ENCODE data around the gene KCNMB2.
"Not testable (repeated sequence)": the region's sequence is repeated elsewhere in the genome, so short reads cannot be mapped to it uniquely, and the experiment has no call there.

KCNMB2 gene

GRCh38 chr3:178520451-178520850, 15.8 kb upstream of the KCNMB2 start:
- DNase-seq = no peak

DNA sequence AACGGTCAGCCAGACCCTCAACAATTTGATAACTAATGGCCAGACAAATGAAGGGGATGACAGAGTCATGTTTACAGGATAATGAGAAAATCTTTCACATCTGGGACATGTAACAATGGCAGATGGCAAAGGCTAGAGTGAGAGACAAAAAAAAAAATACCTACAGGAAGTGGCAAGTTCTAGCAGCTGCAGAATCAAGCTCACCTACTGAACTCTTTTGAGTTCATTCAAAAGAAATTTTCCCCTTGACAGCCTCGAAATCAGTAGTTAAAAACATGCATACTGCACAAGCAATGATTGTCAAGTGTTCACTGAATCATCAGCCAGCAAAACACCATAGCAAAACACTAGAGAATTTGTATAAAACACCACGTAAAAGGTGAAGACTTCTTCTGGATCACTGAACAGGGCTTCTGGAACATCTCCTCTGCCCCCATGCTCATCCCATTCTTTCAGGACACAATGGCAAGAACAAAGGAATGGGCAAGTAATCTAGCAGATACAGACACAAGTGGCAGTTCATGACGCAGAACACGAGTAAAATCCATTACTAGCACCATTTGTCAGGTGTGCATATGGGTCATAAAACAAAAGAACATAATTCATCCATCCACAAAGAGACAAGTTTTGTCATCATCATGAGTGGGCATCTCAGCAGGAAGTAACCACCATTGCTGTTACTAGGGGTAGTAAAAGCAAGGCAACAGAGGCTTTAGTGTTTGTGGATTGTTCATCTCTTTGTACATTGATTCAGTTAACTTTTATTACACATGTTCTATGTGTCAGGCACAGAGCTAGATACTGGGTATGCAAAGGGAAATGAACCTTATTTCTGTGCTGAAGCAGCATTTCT, 13.8 kb upstream of the KCNMB2 start:
- DNase-seq = no peak

- no peak for DNase-seq
Observed at GRCh38 chr3:178525251-178525650, 11.0 kb upstream of the KCNMB2 start.

- DNase-seq = no peak
Observed at GRCh38 chr3:178526291-178526690, 9.9 kb upstream of the KCNMB2 start.

DNA sequence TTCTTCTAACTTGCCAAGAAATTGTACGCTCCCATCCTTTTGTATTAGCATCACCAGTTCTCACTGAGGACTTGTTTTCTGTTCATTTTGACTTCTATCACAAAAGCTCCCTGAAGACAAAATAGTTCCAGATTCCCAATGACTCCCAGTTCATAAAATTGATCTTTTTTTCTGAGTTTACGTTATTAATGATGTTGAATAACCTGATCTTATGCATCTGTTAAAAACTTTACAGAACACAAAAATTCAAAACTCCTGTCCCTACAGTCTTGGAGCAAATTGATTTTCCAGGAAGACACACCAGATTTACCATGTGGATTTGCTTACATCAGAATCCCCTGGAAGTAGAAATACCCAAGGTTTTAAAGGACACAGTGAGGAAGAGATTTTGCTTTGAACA, 8.3 kb upstream of the KCNMB2 start:
- DNase-seq = no peak

- DNase-seq = no peak
Observed at GRCh38 chr3:178529606-178530225, 6.5 kb upstream of the KCNMB2 start.

- DNase-seq = no peak
Observed at GRCh38 chr3:178532476-178532875, 3.8 kb upstream of the KCNMB2 start.

- DNase-seq = no peak
Observed at GRCh38 chr3:178537122-178537705, 978 bp downstream of the KCNMB2 start.

GRCh38 chr3:178538056-178538455, 1.8 kb downstream of the KCNMB2 start:
- no peak for DNase-seq

DNA sequence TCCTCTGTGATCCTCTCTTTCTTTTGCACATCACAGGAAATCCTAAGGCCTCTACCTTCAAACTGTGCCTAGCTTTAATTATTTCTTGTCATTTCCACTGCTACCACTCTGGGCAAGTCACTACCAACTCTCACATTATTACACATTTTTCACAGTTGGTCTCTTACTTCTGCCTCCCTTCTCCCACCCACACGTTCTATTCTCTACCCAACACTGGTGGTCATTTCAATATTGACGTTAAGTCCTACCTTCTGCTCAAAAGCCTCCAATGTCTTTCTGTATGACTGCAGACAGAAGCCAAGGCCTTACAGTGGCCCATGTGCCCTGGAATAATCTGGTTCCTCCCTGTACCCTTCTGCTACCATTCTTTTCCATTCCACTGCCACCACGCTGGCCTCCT, 3.9 kb downstream of the KCNMB2 start:
- DNase-seq = no peak

- DNase-seq = no peak
Observed at GRCh38 chr3:178545337-178545736, 9.1 kb downstream of the KCNMB2 start.

DNA sequence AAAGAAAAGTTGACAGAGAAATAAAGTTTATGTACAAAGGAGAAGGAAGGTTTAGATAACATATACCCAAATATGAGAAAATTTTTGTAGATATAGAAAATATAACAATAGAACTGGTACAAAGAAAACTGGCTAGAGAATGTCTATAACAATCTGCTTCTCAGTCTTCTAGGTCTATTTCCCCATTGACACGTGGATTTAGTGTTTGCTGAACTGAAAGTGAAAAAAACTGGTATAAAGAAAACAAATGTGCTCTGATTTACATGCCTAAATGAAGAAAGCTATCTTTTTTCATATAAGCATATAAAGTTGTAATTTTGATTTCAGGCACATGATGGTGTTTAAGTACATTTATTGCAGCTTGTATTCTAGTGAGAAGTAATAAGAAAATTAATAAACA, 9.8 kb downstream of the KCNMB2 start:
- no peak for DNase-seq

GRCh38 chr3:178549426-178549825, 13.2 kb downstream of the KCNMB2 start:
- not testable (repeated sequence) for DNase-seq

DNA sequence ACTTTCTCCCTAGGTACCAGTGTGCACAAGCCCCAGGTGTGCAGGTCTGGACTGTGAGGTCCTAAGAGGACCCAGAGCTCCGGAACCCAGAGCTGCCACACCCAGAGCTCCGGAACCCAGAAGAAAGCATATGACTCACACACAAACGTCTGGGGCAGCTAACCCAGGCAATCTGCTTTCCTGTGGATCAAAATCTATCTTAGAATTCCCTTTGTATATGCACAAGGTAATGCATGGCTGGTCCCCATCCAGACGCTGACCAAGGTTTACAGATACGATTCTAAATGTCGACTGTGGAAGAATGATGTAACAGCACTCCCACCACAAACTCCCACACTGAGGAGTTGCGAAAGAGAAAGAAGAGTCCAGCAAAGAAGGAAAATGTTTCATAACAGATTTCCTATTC, 15.7 kb downstream of the KCNMB2 start:
- no peak for DNase-seq

- no peak for DNase-seq
Observed at GRCh38 chr3:178558637-178559036, 22.4 kb downstream of the KCNMB2 start.

- DNase-seq = no peak
Observed at GRCh38 chr3:178560759-178561158, 24.5 kb downstream of the KCNMB2 start.

GRCh38 chr3:178561239-178561638, 25.0 kb downstream of the KCNMB2 start:
- no peak for DNase-seq

DNA sequence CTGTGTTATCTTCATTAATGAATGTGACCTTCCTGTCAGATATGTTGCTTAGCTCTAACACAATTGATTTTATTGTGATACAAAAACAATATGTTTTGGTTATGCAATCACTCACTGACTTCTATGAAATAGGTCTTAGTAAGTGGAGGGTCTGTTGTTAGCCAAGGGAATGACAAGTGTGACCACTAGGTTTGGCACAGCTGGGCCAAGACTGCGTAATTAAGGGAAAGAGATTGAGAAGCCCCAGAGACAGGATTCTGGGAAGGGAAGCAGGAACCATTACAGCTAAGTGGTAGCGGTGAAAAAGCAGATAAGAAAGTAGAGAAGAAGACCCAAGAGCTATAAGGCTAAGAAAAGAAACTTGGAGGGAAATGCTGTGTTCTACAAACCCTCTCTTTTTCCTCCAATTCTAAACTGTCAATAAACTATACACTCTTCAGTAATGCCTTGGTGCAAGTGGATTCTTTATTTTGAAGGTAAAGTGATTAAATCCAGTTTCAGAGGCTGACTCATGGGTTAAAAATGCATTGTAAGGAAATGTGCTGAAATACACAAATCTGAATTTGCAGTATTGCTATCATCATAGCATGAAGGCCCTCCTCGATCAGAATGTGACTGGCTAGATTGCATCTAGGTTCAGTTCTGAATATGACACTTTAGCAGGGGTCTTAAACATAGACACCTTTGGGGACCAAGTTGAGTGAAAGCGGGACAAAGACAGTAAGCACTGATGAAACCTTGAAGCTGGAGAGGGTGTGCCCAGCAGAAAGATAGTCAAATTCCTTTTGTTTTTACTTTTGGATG, 26.1 kb downstream of the KCNMB2 start:
- no peak for DNase-seq

DNA sequence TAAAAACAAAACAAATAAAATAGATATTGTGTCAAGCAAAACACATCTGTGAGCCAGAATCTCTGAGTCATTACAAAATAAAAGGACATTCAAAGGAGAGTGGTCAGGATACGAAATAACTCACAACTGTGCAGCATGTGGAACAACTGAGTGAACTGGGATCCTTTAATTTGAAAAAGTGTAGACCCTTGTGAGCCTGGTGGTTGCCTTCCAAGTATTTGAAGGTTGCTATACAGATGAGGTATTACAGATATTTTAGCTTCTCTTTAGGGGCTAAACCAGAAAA, 26.7 kb downstream of the KCNMB2 start:
- no peak for DNase-seq

DNA sequence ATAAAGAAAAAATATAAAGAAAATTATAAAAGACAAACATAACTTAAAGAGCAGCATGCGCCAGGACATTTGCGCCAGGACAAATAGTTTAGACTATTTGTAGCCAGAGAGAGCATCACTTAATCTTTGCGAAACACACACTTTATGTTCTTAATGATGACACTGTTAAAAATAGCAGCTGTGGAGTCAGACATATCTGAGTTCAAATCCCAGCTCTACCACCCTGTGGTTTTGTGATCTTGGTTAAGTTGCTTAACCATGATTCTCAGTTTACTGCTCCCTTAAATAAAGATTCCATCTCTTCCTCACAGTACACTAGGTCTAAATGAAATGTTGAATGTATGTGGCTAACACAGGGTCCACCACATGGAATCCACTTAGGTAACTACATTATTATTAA, 31.4 kb downstream of the KCNMB2 start:
- no peak for DNase-seq

DNA sequence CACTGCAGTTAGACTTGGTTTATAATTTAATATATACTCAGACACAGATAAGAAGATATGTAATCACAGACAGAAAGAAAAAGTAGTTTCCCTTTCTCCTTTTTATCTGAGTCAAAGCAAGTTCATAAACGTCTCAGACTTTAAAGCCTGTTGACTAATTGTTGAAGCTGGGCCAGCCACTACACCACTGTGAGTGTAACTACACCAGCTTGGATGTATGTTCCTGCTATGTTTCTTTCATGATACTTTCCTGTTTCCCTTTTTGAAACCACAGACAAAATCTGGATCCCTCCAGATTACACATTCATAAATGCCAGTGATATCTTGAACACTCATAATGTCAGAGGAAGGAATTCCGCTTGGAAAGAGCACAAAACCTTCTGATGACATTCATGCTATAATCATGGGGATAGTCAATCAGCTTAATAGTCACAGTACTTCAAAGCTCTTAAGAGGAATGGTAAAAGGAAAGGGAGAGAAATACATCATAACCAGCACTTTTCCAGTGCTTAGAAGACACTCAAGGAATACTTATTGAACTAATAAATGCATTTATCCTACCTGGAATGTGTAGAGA, 32.0 kb downstream of the KCNMB2 start:
- DNase-seq = no peak

- no peak for DNase-seq
Observed at GRCh38 chr3:178568911-178569310, 32.7 kb downstream of the KCNMB2 start.

GRCh38 chr3:178569826-178570225, 33.6 kb downstream of the KCNMB2 start:
- DNase-seq = no peak
